Adipose tissue (tissue), 3 donors: ENCODE data around the gene WLS. TPM values are rescaled to one million over a fixed set of nuclear protein-coding genes. Genes with fewer than 3 reads are reported as not detected.

Experiments
- H3K27ac ChIP-seq: one replicate; pipeline ENCODE4 v1.5.1; 2013; ENCODE audit warnings: low read depth, low read length
- WGBS, 3 donors: extraction: QIAGEN DNeasy Blood & Tissue Kit; methylation state at CpG; one replicate each; pipeline ENCODE4 v1.1.7; 2013; 5-methylcytosine and 5-hydroxymethylcytosine counted together
- polyA plus RNA-seq, 3 donors: library from polyadenylated mRNA; stranded (reverse); fragments of 200-250 nt; gene quantifications; one replicate each; pipeline ENCODE4 v1.2.3, GENCODE V29; 2013
- donor health status: healthy with polysubstance abuse.
- donor health status: Bipolar disorder and iron deficiency.
- donor health status: healthy.

WLS gene
- polyA plus RNA-seq, 3 donors, result 20.1 to 31.6 (median 25.3) TPM

GRCh38 chr1:68120136-68120791 is 112.1 kb downstream of the WLS start:
- 40 to 50% (median 50%) methylated on average over 7 of the region's 7 CpGs for WGBS, 3 donors
- H3K27ac ChIP-seq, result no peak overlapping the region

DNA sequence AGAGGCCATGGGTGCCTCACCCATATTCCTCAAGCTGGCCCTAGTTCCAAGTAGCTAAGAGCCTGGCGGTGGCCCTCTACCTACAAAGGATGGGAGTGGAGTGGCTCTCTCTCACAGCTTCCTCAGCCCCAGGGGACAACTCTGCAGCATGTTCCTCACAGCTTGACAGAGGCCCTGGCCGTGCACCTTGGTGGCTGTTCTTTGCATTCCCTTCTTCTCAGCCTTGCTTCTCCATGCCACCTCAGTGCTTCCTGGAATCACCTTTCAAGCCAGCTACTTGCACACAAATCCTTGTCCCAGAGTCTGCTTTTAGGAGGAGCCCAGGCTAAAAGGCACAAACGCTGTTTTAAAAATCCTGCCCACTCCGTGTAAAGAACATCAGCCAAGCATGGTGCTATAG is 112.9 kb downstream of the WLS start:
- H3K27ac ChIP-seq, result no peak overlapping the region
- WGBS, 3 donors, result 94 to 95% (median 95%) methylated on average over 4 of the region's 4 CpGs

- no peak overlapping the region for H3K27ac ChIP-seq
- WGBS, 3 donors, result 79 to 80% (median 79%) methylated on average over 10 of the region's 10 CpGs
Observed at GRCh38 chr1:68117416-68117815, 114.9 kb downstream of the WLS start.

- H3K27ac ChIP-seq, result no peak overlapping the region
- WGBS, 3 donors, result 0 to 3% (median 2%) methylated on average over 3 of the region's 3 CpGs
Observed at GRCh38 chr1:68116643-68117235, 115.6 kb downstream of the WLS start.

- H3K27ac ChIP-seq, result no peak overlapping the region
- 76 to 86% (median 77%) methylated on average over 4 of the region's 4 CpGs for WGBS, 3 donors
Observed at GRCh38 chr1:68115308-68115707, 117.0 kb downstream of the WLS start.

- no peak overlapping the region for H3K27ac ChIP-seq
- 78 to 93% (median 89%) methylated on average over 3 of the region's 3 CpGs for WGBS, 3 donors
Observed at GRCh38 chr1:68113966-68114365, 118.4 kb downstream of the WLS start.

GRCh38 chr1:68112835-68113243 is 119.5 kb downstream of the WLS start:
- 40 to 52% (median 48%) methylated on average over 7 of the region's 7 CpGs for WGBS, 3 donors
- no peak overlapping the region for H3K27ac ChIP-seq

- no peak overlapping the region for H3K27ac ChIP-seq
- 34 to 36% (median 35%) methylated on average over 7 of the region's 7 CpGs for WGBS, 3 donors
Observed at GRCh38 chr1:68111519-68112436, 120.5 kb downstream of the WLS start.

GRCh38 chr1:68107771-68108170 is 124.6 kb downstream of the WLS start:
- 69 to 73% (median 73%) methylated on average over 8 of the region's 8 CpGs for WGBS, 3 donors
- H3K27ac ChIP-seq, result no peak overlapping the region

DNA sequence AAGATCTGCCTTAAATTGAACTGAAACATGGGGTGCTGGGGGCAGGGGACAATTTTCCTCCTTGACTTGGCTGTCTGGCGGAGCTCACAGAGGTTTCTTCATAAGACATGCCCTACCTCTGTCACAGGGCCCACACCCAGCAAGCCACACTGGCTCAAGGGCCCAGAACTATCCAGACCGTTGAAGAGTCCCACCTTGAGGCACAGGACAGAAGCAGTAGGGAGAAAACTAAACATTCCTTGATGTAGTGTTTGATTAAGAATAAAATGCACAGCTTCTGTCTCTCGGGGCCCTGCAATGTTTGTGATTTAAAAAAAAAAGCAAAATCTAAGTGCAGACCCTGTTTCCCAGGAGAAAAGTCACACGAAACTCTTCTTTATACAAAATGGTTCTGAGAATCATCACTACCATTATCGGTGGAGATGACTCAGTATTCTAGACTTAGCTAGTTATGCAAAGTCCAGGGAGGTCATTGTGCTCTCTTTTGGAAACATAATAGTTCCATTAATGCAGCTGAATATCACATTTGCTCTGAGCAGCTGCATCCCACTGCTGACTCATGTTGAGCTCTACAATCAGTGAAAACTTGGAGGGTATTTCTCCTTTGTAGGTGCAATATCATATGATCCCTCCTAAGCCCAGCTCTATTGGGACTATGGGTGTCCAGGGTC is 128.3 kb downstream of the WLS start:
- H3K27ac ChIP-seq, result no peak overlapping the region
- 75 to 81% (median 75%) methylated on average over 5 of the region's 5 CpGs for WGBS, 3 donors

DNA sequence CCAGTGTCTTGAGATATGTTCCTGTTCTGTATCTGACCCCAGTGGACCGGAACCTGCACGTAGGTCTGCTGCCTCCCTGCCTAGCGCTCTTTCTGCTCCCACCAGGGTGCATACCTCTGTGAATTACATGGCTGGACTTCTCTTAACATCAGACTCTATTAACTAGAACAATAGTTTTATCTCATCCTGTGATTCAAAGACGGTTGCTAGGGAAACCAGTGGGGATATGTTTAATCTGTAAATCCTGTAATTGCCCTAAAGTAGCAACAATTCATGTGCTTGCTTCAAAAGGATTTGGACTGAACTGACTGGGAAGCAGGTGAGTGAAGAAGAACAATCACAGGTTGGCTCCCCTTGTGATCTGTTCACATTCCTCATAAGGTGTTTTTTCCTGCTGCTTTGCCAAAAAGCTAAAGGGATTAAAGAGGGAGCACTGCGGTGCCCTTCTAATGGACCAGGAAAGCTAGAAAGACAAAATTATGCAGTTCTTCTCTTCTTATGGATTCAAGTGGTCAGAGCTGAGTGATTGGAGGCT is 129.2 kb downstream of the WLS start:
- H3K27ac ChIP-seq, result no peak overlapping the region
- 85 to 92% (median 89%) methylated on average over 5 of the region's 5 CpGs for WGBS, 3 donors

DNA sequence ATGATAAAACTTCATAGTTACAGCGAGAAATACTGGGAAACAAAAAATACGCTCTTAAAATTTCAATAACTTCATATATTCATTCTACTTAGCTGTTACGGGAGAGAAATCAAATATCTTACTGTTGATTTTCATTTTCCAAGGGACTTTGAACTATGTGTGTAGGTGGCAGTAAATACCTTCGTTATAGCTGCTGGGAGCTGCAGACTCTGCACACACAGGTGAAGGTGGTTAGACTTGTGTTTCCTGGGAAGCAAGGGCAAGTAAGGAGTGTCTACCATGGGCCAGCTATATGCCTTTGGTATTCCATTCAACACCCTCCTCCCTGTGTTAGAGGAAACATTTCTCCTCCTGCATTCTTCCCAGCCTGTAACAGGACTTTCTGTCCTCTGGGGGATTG is 130.5 kb downstream of the WLS start:
- no peak overlapping the region for H3K27ac ChIP-seq
- WGBS, 3 donors, result 82 to 96% (median 95%) methylated on average over 4 of the region's 4 CpGs

DNA sequence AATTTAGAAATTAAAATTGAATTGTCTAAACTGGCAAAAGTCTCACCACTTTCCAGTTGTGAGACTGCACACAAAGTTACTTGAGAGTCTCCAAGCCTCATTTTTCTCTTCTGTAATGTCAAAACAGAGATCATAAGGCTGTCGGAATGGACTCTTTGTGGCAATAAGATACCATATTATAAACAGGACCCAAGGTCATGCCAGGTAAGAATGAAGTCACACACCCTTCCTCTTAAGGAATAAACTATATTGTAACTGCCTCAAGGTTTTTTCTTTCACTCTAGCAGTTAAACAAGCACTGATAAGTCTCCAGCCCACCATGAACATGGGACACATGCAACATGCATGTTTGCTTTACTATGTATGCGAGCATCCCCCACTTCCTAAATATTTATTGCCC is 131.8 kb downstream of the WLS start:
- 77 to 94% (median 88%) methylated on average over 2 of the region's 2 CpGs for WGBS, 3 donors
- no peak overlapping the region for H3K27ac ChIP-seq

- H3K27ac ChIP-seq, result no peak overlapping the region
Observed at GRCh38 chr1:68093737-68094136, 138.6 kb downstream of the WLS start.

DNA sequence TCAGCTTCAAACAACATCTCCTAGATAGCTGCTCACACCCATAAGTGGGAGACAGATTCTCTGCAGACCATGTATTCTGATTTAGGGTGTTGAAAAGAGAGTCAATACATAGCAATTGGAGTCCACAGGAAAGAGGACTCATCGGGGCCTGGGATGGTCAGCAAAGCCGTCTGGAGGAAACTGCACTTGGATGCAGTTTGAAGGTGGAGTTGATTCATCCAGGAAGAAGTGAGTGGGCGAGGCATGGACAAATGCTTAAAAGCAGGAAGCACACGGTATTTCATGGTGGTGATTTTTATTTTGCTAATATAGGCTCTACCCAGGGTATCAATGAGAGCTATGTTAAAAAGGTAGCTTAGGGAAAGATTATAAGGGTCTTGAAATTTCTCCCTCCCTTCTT is 145.1 kb downstream of the WLS start:
- 69 to 79% (median 76%) methylated on average over 4 of the region's 4 CpGs for WGBS, 3 donors
- no peak overlapping the region for H3K27ac ChIP-seq

DNA sequence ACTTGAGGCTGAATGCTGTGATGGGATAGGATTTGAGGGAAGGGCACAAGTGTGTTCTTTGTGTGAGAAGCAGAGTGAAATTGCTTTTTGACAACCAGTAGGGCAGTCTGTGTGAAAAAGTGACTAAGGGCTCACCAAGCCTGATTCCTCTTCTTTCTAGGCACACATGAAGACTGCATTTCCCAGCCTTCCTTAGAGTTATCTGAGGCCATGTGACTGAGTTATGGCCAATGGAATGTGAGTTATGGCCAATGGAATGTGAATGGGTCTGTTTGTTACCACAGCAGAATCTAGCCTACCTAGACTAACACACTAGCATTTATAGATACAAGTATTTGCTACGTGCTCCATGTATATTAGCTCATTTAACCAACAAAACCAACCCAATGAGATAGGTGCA is 146.6 kb downstream of the WLS start:
- no peak overlapping the region for H3K27ac ChIP-seq
- WGBS, 3 donors, result 90 to 93% (median 90%) methylated on average over 1 of the region's 1 CpG

DNA sequence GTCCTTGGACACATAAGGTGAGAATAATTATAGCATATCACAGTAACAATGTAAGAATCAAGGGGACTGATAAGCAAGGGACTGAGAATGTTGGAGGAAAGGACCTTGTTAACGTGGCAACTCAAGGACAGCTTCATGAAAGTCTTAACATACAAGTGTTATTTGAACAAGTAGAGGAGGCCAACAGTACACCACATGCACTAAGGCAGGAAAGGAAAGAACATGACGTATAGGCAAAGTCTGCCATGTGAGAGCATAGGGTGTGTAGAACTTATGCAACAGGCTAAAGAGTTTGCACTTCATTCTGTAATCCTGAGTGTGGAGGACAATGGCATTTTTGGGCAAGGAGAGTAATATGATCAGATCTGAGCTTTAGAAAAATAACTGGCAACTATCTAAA is 148.6 kb downstream of the WLS start:
- H3K27ac ChIP-seq, result no peak overlapping the region
- 29 to 72% (median 47%) methylated on average over 2 of the region's 2 CpGs for WGBS, 3 donors

DNA sequence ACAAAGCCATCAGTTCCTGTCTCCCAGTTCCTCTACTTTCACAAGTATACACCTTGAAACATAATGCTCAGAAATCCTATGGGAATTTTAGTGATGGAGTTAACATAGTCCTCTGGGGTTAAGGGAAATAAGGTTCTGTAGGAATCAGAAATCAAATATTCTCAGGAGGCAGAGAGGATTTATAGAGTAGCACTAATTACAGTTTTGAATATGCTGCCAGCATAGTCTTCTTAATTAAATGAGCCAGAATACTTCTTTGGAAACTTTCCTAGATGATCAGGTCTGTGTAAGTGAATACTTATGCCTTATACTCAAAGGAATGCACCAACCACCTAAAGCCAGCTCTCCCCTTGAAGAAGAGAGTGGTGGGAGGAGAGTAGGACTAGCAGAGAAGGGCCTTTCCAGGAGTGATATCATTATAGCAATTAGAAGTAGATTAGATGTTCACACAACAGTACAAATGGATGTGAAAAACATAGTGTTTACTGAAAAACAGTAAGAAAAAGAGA is 150.5 kb downstream of the WLS start:
- no peak overlapping the region for H3K27ac ChIP-seq

DNA sequence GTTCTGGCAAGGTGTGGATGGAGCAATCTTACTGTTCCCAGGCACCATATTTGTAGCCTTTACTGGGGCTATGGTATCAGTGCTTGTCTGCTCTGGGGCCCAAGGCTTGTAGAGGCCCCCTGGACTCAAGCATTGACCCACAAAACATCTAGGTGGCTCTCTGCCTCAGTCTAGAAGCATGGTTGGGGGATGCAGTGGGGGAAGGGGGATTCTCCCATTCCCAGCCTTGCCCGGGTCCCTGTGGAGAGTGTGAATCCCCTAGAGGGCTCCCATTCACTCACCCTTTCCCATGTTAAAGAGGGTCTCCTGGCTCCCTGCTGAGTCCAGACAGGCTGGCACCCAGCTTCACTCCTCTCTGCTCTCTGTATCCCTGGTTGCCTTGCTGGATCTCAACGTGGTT is 153.7 kb downstream of the WLS start:
- 72 to 77% (median 74%) methylated on average over 2 of the region's 2 CpGs for WGBS, 3 donors
- no peak overlapping the region for H3K27ac ChIP-seq
